Measurements from ENCODE around the gene NUBP2.

Gene NUBP2

GRCh38 chr16:1760911-1761310 lies 21.8 kb upstream of the NUBP2 start:
- no peak for DNase-seq

DNA sequence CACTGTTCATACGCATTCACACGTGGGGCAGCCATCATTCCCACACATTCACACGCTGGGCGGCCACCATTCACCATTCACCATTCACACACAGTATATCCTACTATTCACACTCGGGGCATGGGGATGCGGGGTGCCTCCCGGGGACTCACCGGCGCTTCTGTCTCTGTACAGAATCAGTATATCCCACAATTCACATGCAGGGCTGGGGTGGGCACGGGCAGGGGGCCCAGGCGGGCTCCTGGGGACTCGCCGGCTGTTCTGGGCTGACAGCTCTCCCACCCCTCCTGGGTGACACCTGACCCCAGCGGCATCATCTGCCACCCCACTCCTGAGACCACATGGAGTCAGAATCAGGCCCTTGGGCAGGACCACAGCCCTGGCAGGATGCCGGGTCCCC lies 21.0 kb upstream of the NUBP2 start:
- no peak for DNase-seq

DNA sequence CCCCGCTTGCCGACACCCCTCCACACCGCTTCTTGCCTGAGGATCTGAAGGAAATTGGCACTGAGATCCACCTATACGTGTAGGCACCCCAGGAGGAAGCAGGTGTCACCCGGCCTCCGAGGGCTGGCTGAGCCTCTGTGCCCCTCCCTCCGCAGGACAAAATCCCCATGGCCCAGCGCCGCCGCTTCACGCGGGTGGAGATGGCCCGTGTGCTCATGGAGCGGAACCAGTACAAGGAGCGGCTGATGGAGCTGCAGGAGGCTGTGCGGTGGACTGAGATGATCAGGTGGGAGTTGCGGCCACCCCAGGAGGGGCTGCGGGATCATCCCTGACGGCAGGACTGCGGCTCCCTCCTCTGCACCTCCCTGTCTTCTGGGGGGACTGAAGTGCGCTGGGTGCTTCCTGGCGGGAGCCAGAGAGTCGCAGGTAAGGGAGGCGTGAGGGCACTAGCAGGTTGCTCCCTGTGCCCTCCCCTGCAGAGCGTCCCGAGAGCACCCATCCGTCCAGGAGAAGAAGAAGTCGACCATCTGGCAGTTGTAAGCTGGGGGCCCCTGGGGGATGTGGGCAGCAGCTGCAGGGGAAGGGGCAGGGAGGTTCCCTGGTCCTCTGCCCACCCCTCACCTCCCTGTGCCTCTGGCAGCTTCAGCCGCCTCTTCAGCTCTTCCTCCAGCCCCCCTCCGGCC lies 20.4 kb upstream of the NUBP2 start:
- DNase-seq: no peak

- DNase-seq: no peak
Measured at GRCh38 chr16:1762879-1763520, 19.8 kb upstream of the NUBP2 start.

GRCh38 chr16:1763521-1764511 lies 18.9 kb upstream of the NUBP2 start:
- peak; percentile 13 for DNase-seq

DNA sequence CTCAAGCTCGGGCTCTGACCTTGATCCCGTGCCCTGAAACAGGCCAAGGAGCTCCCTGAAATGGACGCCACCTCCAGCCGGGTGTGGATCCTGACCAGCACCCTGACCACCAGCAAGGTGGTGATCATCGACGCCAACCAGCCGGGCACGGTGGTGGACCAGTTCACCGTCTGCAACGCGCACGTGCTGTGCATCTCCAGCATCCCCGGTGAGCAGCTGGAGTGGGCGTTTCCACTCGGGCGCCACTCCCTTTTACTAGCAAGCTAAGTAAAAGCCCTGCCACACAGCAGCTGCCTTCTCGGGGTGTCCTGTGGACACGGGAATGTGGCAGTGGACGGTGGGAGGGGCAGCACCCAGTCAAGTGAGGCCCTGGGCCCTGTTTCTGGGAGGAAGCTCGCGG lies 17.8 kb upstream of the NUBP2 start:
- no peak for DNase-seq

GRCh38 chr16:1765826-1766225 lies 16.9 kb upstream of the NUBP2 start:
- DNase-seq: no peak

DNA sequence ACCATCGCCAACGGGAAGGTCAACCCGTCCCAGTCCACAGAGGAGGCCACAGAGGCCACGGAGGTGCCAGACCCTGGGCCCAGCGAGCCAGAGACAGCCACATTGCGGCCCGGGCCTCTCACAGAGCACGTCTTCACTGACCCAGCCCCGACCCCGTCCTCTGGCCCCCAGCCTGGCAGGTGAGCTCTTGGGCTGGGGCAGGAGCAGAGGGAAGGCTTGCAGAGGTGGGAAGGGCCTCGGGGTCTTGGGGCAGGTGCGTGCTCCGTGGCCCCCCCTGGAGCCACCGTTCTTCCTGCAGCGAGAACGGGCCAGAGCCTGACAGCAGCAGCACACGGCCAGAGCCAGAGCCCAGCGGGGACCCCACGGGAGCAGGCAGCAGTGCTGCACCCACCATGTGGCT lies 16.5 kb upstream of the NUBP2 start:
- no peak for DNase-seq

DNA sequence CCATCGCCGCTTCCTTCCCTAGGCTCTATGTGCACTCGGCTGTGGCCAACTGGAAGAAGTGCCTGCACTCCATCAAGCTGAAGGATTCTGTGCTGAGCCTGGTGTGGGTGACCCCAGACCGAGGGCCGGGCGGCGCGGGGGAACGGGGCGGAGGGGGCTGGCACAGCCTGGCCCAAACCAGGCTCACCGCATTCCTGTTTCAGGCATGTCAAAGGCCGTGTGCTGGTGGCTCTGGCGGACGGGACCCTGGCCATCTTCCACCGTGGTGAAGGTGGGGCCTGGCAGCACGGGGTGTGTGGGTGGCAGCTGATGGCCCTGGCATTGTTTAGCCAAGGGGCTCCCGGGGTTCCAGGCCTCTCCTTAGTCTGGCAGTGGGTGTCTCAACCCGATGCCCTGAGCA lies 16.1 kb upstream of the NUBP2 start:
- no peak for DNase-seq

DNA sequence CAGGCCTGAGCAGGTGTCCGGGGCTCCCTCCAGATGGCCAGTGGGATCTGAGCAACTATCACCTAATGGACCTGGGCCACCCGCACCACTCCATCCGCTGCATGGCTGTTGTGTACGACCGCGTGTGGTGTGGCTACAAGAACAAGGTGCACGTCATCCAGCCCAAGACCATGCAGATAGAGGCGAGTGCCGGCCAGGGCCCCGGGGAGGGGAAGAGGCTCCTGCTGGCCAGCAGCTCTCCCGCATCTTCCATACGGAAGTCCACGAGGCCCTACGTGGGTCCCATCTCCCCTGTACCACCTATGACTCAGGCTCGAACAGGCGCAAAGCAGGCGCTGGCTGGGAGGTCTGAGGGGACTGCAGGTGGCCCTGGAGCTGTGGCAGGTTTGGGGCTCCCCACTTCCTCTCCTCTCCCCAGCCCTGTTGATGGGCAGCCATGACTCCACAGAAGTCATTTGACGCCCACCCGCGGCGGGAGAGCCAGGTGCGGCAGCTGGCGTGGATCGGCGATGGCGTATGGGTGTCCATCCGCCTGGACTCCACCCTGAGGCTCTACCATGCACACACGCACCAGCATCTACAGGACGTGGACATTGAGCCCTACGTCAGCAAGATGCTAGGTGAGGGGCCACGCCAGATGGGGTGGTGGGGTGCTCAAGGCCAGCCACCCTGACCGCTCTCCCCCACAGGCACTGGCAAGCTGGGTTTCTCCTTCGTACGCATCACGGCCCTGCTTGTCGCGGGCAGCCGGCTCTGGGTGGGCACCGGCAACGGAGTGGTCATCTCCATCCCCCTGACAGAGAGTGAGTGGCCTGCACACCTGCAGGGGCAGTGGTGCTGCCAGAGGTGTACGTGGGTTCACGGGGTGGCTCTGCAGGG lies 15.4 kb upstream of the NUBP2 start:
- no peak for DNase-seq

GRCh38 chr16:1768061-1768766 lies 14.5 kb upstream of the NUBP2 start:
- DNase-seq: no peak

- DNase-seq: no peak
Measured at GRCh38 chr16:1768767-1769401, 13.9 kb upstream of the NUBP2 start.

DNA sequence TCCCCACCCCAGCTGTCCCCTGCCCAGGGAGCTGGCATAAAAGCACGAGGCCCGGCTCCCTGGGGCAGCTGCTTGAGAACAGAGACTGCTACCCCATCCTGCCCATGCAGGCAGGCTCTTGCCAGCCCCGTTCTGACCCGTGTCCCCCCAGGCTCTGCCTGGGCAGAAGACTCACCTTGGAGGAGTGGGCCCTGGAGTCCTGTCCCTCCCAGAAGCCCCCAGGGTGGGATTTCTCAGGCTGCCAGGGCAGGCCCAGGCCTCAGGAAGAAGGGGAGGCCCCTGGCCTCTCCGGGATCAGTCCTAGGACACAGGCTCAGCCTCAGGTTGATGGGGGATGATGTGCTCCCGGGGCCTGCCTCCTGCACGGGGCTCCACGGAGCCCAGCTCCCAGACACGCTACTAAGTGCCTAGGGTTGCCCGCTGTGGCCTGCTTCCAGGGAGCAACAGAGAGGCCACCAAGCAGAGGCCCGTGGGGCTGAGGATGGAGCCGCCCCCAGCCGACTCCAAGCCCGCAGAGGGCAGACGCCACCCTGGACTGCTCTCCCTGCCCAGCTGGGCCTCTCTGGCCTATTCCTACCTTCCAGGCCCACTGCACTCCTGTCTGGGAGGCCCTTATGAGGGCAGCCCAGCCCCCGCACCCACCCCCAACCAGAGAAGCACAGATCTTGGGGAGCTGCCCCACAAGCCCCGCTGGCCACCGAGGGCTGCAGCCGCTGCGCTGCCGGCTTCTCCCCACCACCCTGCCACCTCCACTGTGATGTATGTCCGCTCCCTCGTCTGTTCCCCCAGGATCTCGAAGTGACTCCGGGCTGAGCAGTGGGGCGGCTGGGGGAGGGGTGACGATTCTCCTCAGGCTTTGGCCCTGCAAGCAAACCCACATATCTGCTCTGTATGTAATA lies 13.1 kb upstream of the NUBP2 start:
- DNase-seq: no peak

DNA sequence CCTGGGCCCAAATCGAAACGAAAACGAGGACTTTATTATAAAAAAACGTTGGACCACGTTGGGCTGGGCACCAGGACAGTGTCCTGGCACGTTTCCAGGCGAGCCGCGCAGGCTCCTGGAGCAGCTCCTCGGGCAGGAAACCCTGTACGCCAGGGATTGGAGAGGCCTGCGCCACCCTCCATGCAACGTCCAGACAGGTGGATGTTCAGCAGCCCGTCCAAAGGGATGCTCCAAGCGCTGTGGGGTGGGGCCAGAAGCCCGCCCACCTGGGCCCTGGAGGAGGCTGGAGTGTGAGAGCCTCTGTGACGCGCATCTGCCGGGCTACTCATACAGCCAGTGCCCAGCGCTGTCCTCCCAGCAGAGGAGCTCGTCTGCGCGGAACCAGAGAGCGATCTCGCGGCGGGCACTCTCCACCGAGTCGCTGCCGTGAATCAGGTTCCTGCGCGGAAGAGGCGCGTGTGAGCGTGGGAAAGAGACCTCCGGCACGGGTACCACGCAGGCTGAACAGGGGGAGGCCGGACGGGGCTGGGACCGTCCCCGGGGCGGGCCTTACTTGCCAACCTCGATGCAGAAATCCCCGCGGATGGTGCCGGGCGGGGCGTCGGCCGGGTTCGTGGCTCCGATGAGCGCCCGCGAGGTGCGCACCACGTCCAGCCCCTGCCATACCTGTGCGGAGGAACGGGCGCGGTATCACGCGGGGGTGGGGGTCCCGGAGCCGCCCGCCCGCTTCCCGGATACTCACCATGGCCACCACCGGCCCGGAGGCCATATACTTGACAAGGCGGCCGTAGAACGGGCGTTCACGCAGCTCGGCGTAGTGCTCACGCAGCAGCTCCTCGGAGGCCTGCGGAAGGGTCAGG lies 12.2 kb upstream of the NUBP2 start:
- no peak for DNase-seq

GRCh38 chr16:1771188-1771863 lies 11.4 kb upstream of the NUBP2 start, which contains the start of gene NME3:
TSS of gene NME3 (minus strand) at chr16:1771543. CDS start at chr16:1771534, 9 bp downstream.
- no peak for DNase-seq

DNA sequence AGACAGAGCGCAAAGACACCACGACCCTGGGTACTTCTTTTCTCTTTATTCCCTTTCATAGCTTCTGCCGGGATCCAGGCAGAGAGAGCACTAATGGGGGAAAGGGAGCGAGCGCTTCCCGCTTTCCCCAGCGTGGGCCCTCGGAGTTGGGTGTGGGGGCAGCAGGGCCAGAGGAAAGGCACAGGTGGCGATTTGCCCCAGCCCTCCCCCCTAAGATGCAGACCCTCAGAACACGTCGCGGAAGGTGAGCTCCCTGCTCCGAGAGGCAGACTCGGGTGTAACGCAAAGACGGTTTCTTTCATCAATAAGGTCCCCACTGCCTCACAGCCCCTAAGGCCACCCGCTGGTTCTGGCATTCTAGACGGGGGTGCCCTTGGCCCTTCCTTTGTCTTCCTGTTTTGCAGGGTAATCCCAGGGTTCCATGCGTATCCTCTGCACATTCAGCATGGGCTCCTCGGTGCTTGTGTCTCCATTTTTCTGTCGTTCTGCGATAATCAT lies 10.8 kb upstream of the NUBP2 start:
- DNase-seq: no peak

- DNase-seq: peak; percentile 15
Measured at GRCh38 chr16:1772362-1772907, 10.3 kb upstream of the NUBP2 start, which contains the start of gene EME2. TSS of gene EME2 (plus strand) at chr16:1772810. CDS start at chr16:1773228, 418 bp downstream.

Measured in NCI-H1694 treated with DMSO at 0.1 percent for 48 hours (cell line).